Prostate gland (tissue), 2 donors: ENCODE measurements around the gene PLCG1. TPM values are rescaled to one million over a fixed set of nuclear protein-coding genes. Genes with fewer than 3 reads are reported as not detected.
"Not testable (repeated sequence)": the region's sequence is repeated elsewhere in the genome, so short reads cannot be mapped to it uniquely, and the experiment has no call there.

Experiments
- DNase-seq: peaks from one replicate; pipeline ENCODE4 v3.0.0-alpha.2; 2019; ENCODE audit warnings: low spot score
- H3K27ac ChIP-seq, 2 donors: fragments of 200-600 bp; sonication (generic); 2 replicates each; pipeline ENCODE4 v1.5.1; 2017 to 2019
- H3K27me3 ChIP-seq: fragments of 200-600 bp; sonication (generic); replicated peaks from 2 replicates; pipeline ENCODE4 v1.5.1; 2019; ENCODE audit not compliant: insufficient read depth
- H3K36me3 ChIP-seq, 2 donors: fragments of 200-600 bp; sonication (generic); 1 replicate in 1 of 2; 2 replicates in 1 of 2; pipeline versions ENCODE4 v1.5.1 to v1.8.1; 2017 to 2019
- H3K4me1 ChIP-seq: fragments of 200-600 bp; sonication (generic); replicated peaks from 2 replicates; pipeline ENCODE4 v1.5.1; 2019
- H3K4me3 ChIP-seq, 2 donors: fragments of 200-600 bp; sonication (generic); 2 replicates each; pipeline ENCODE4 v1.5.1; 2017 to 2019
- H3K9me3 ChIP-seq: fragments of 200-600 bp; sonication (generic); 2 replicates; pipeline ENCODE4 v1.5.1; 2017
- CTCF ChIP-seq, 4 experiments: fragments of 200-600 bp in 2 of 4; fragments of 450-650 bp in 2 of 4; sonication (generic) in 2 of 4; IDR thresholded peaks; 1 replicate in 3 of 4; 2 replicates in 1 of 4; pipeline ENCODE4 v1.5.1; 2016 to 2019; ENCODE audit warnings: antibody characterized with exemption in 4 of 4, mild to moderate bottlenecking in 2 of 4, moderate library complexity in 2 of 4
- POLR2A ChIP-seq: fragments of 450-650 bp; IDR thresholded peaks from one replicate; pipeline ENCODE4 v1.6.1; 2016; ENCODE audit warnings: antibody characterized with exemption, mild to moderate bottlenecking
- POLR2AphosphoS5 ChIP-seq: sonication (generic); formaldehyde crosslinking; IDR thresholded peaks from one replicate; pipeline ENCODE4 v1.6.1; 2017; ENCODE audit warnings: antibody characterized with exemption
- WGBS: methylation state at CpG from one replicate; pipeline ENCODE4 v1.1.5; 2018; 5-methylcytosine and 5-hydroxymethylcytosine counted together
- intact Hi-C: fragments of 100-400 bp; cut with DNase I; formaldehyde crosslinking; loops from one replicate; pipeline ENCODE4 v1.14.2; 2022
- total RNA-seq, 2 donors: library from RNA; depleted of rRNA; stranded (reverse); fragments of >200 nt; gene quantifications; one replicate each; pipeline ENCODE4 v1.1.0, GENCODE V29; 2016

Gene PLCG1
- total RNA-seq, 2 donors from 2014 or later: 67.9 to 129 TPM

GRCh38 chr20:41123631-41124030 is 13.7 kb upstream of the PLCG1 start:
- intact Hi-C loops: no loop called here
- no peak for TF ChIP-seq POLR2A
- no peak for TF ChIP-seq CTCF (IDR thresholded peaks at IDR 0.05)
- no peak for TF ChIP-seq POLR2AphosphoS5
- no peak overlapping the region for H3K27ac ChIP-seq
- H3K9me3 ChIP-seq: no peaks in the 10 kb centered on the region
- no peaks in the 10 kb centered on the region for H3K27me3 ChIP-seq
- DNase-seq: no peak
- H3K4me1 ChIP-seq: no peaks in the 10 kb centered on the region
- 84% methylated on average over 6 of the region's 6 CpGs for WGBS
- no peaks in the 10 kb centered on the region for H3K36me3 ChIP-seq
- no peak overlapping the region for H3K4me3 ChIP-seq

GRCh38 chr20:41124451-41125094 is 12.8 kb upstream of the PLCG1 start:
- WGBS: 92% methylated on average over 3 of the region's 3 CpGs
- no peaks in the 10 kb centered on the region for H3K27me3 ChIP-seq
- no peaks in the 10 kb centered on the region for H3K9me3 ChIP-seq
- H3K36me3 ChIP-seq: no peaks in the 10 kb centered on the region
- intact Hi-C loops: no loop called here
- H3K4me3 ChIP-seq: no peak overlapping the region
- TF ChIP-seq CTCF (IDR thresholded peaks at IDR 0.05): no peak
- TF ChIP-seq POLR2AphosphoS5: no peak
- no peak for TF ChIP-seq POLR2A
- H3K27ac ChIP-seq: no peak overlapping the region
- H3K4me1 ChIP-seq: no peaks in the 10 kb centered on the region
- no peak for DNase-seq

- intact Hi-C loops: no loop called here
- 79% methylated on average over 6 of the region's 6 CpGs for WGBS
- no peaks in the 10 kb centered on the region for H3K9me3 ChIP-seq
- no peak for DNase-seq
- no peaks in the 10 kb centered on the region for H3K27me3 ChIP-seq
- no peaks in the 10 kb centered on the region for H3K4me1 ChIP-seq
- H3K27ac ChIP-seq: no peak overlapping the region
- no peaks in the 10 kb centered on the region for H3K36me3 ChIP-seq
- H3K4me3 ChIP-seq: no peak overlapping the region
- TF ChIP-seq CTCF (IDR thresholded peaks at IDR 0.05): no peak
- no peak for TF ChIP-seq POLR2A
- no peak for TF ChIP-seq POLR2AphosphoS5
These were observed 11.5 kb upstream of the PLCG1 start for GRCh38 chr20:41125530-41126457.

- no peaks in the 10 kb centered on the region for H3K27me3 ChIP-seq
- intact Hi-C loops: no loop called here
- H3K9me3 ChIP-seq: no peaks in the 10 kb centered on the region
- TF ChIP-seq POLR2AphosphoS5: no peak
- DNase-seq: no peak
- no peaks in the 10 kb centered on the region for H3K4me1 ChIP-seq
- H3K4me3 ChIP-seq: no peak overlapping the region
- 89% methylated on average over 3 of the region's 3 CpGs for WGBS
- H3K36me3 ChIP-seq: no peaks in the 10 kb centered on the region
- H3K27ac ChIP-seq: no peak overlapping the region
These were observed 10.6 kb upstream of the PLCG1 start for GRCh38 chr20:41126719-41127118.

GRCh38 chr20:41128317-41128716 is 9.0 kb upstream of the PLCG1 start:
- H3K36me3 ChIP-seq, H3K4me3 ChIP-seq, intact Hi-C loops, DNase-seq, H3K4me1 ChIP-seq, H3K9me3 ChIP-seq, H3K27ac ChIP-seq, H3K27me3 ChIP-seq: not testable (repeated sequence)
- WGBS: 50% methylated on average over 1 of the region's 3 CpGs
